ENCODE results near the gene TRIM16. TPM values are rescaled to one million over a fixed set of nuclear protein-coding genes. Genes with fewer than 3 reads are reported as not detected.
"Not testable (repeated sequence)": the region's sequence is repeated elsewhere in the genome, so short reads cannot be mapped to it uniquely, and the experiment has no call there.

Gene TRIM16
- total RNA-seq, 1 experiment from 2014 or later = 17.7 TPM

GRCh38 chr17:15623255-15623654 is 60.9 kb downstream of the TRIM16 start:
- not testable (repeated sequence) for H3K27ac Mint-ChIP-seq; DNase-seq; H3K36me3 Mint-ChIP-seq (ENCODE audit: insufficient read depth in 1 of 3, low read depth in 3 of 3); H4K20me1 ChIP-seq (ENCODE audit: control insufficient read depth, insufficient read depth, insufficient read length); H3K4me1 ChIP-seq (ENCODE audit: insufficient read depth, low read length); H2BK15ac ChIP-seq (ENCODE audit: low read depth, low read length); H4K8ac ChIP-seq (replicated peaks; ENCODE audit: insufficient read length, low read depth, low read length); H3K9me3 ChIP-seq (ENCODE audit: control insufficient read depth, low read depth, low read length); H2AFZ ChIP-seq (ENCODE audit: low read length); H3K79me1 ChIP-seq (ENCODE audit: insufficient read depth, low read depth, low read length, poor library complexity, severe bottlenecking); H2BK12ac ChIP-seq (ENCODE audit: insufficient read length, low read depth, low read length); H3K4me1 Mint-ChIP-seq; H3K23ac ChIP-seq (ENCODE audit: insufficient read length, low read depth, low read length); H3K4ac ChIP-seq (ENCODE audit: low read depth, low read length); H3K27ac ChIP-seq (ENCODE audit: insufficient read length, low read depth, low read length); H3K9me3 Mint-ChIP-seq; H3K14ac ChIP-seq (ENCODE audit: insufficient read depth, low read length); H2BK5ac ChIP-seq (ENCODE audit: insufficient read length, low read length); H3K9ac ChIP-seq (ENCODE audit: extremely low read depth, insufficient read length, low read length); H3K56ac ChIP-seq (ENCODE audit: insufficient read length, low read depth, low read length); H2BK120ac ChIP-seq (ENCODE audit: low read depth, low read length, poor library complexity, severe bottlenecking); H3K27me3 Mint-ChIP-seq (ENCODE audit: low read depth); H4K91ac ChIP-seq (ENCODE audit: insufficient read length, low read depth, low read length); H3K4me3 Mint-ChIP-seq; H3K23me2 ChIP-seq (ENCODE audit: insufficient read length, low read depth, low read length, poor library complexity, severe bottlenecking); H3K18ac ChIP-seq (ENCODE audit: insufficient read length, low read depth, low read length); H2BK20ac ChIP-seq (ENCODE audit: low read depth, low read length, poor library complexity, severe bottlenecking); H4K5ac ChIP-seq (ENCODE audit: insufficient read length, low read depth, low read length); H3T11ph ChIP-seq (ENCODE audit: low read length); H3K4me2 ChIP-seq (ENCODE audit: insufficient read depth, insufficient read length, low read length); H2AK5ac ChIP-seq (ENCODE audit: insufficient read length, low read length); H3K27me3 ChIP-seq (ENCODE audit: insufficient read depth, low read length); H3K79me2 ChIP-seq (ENCODE audit: insufficient read depth, low read length)
- WGBS (ENCODE audit: extremely low coverage, insufficient read length, low lambda C conversion rate) = no CpG with 5 or more reads among the region's 4 CpGs

GRCh38 chr17:15622124-15622523 is 62.0 kb downstream of the TRIM16 start:
- not testable (repeated sequence) for H3K23ac ChIP-seq (ENCODE audit: insufficient read length, low read depth, low read length); H2AFZ ChIP-seq (ENCODE audit: low read length); H4K8ac ChIP-seq (replicated peaks; ENCODE audit: insufficient read length, low read depth, low read length); DNase-seq; H3K27ac ChIP-seq (ENCODE audit: insufficient read length, low read depth, low read length); H3K9me3 ChIP-seq (ENCODE audit: control insufficient read depth, low read depth, low read length); H3K4me3 Mint-ChIP-seq; H3T11ph ChIP-seq (ENCODE audit: low read length); H3K9me3 Mint-ChIP-seq; H4K5ac ChIP-seq (ENCODE audit: insufficient read length, low read depth, low read length); H2BK12ac ChIP-seq (ENCODE audit: insufficient read length, low read depth, low read length); H2BK5ac ChIP-seq (ENCODE audit: insufficient read length, low read length); H3K56ac ChIP-seq (ENCODE audit: insufficient read length, low read depth, low read length); H2BK15ac ChIP-seq (ENCODE audit: low read depth, low read length); H3K4ac ChIP-seq (ENCODE audit: low read depth, low read length); H2BK20ac ChIP-seq (ENCODE audit: low read depth, low read length, poor library complexity, severe bottlenecking); H3K79me1 ChIP-seq (ENCODE audit: insufficient read depth, low read depth, low read length, poor library complexity, severe bottlenecking); H3K4me1 ChIP-seq (ENCODE audit: insufficient read depth, low read length); H2AK5ac ChIP-seq (ENCODE audit: insufficient read length, low read length); H3K4me2 ChIP-seq (ENCODE audit: insufficient read depth, insufficient read length, low read length); H3K36me3 Mint-ChIP-seq (ENCODE audit: insufficient read depth in 1 of 3, low read depth in 3 of 3); H4K91ac ChIP-seq (ENCODE audit: insufficient read length, low read depth, low read length); H3K4me1 Mint-ChIP-seq; H3K27me3 ChIP-seq (ENCODE audit: insufficient read depth, low read length); H3K14ac ChIP-seq (ENCODE audit: insufficient read depth, low read length); H3K18ac ChIP-seq (ENCODE audit: insufficient read length, low read depth, low read length); H4K20me1 ChIP-seq (ENCODE audit: control insufficient read depth, insufficient read depth, insufficient read length); H3K23me2 ChIP-seq (ENCODE audit: insufficient read length, low read depth, low read length, poor library complexity, severe bottlenecking); H3K79me2 ChIP-seq (ENCODE audit: insufficient read depth, low read length); H3K9ac ChIP-seq (ENCODE audit: extremely low read depth, insufficient read length, low read length); H3K27me3 Mint-ChIP-seq (ENCODE audit: low read depth); H2BK120ac ChIP-seq (ENCODE audit: low read depth, low read length, poor library complexity, severe bottlenecking)
- WGBS (ENCODE audit: extremely low coverage, insufficient read length, low lambda C conversion rate) = no CpG with 5 or more reads among the region's 8 CpGs
- H3K27ac Mint-ChIP-seq = peak overlapping the region in 2 of 3 experiments; percentile 44 to 86; a peak in 2 of 7 replicates
